Measurements from ENCODE around the gene HCN2.
A peak's percentile ranks its signal among the peaks of the same experiment; 100 is the strongest.
"Not testable (repeated sequence)": the region's sequence is repeated elsewhere in the genome, so short reads cannot be mapped to it uniquely, and the experiment has no call there.

Gene HCN2

GRCh38 chr19:585551-586110, 4.0 kb upstream of the HCN2 start:
- DNase-seq (ENCODE audit: low read depth): no peak

- peak; percentile 44 for DNase-seq (ENCODE audit: low read depth)
Observed at GRCh38 chr19:588093-588740, 1.5 kb upstream of the HCN2 start.

- no peak for DNase-seq (ENCODE audit: low read depth)
Observed at GRCh38 chr19:588741-589692, 664 bp upstream of the HCN2 start.

GRCh38 chr19:590396-590745, 690 bp downstream of the HCN2 start:
- DNase-seq (ENCODE audit: low read depth): no peak

- DNase-seq (ENCODE audit: low read depth): no peak
Observed at GRCh38 chr19:590750-591098, 1.0 kb downstream of the HCN2 start.

GRCh38 chr19:591099-591958, 1.6 kb downstream of the HCN2 start:
- DNase-seq (ENCODE audit: low read depth): no peak

GRCh38 chr19:592101-592500, 2.4 kb downstream of the HCN2 start:
- no peak for DNase-seq (ENCODE audit: low read depth)

- no peak for DNase-seq (ENCODE audit: low read depth)
Observed at GRCh38 chr19:593055-593454, 3.4 kb downstream of the HCN2 start.

- no peak for DNase-seq (ENCODE audit: low read depth)
Observed at GRCh38 chr19:593505-593904, 3.8 kb downstream of the HCN2 start.

- DNase-seq (ENCODE audit: low read depth): no peak
Observed at GRCh38 chr19:594265-594870, 4.7 kb downstream of the HCN2 start.

- no peak for DNase-seq (ENCODE audit: low read depth)
Observed at GRCh38 chr19:595326-596262, 5.9 kb downstream of the HCN2 start.

GRCh38 chr19:596263-596655, 6.6 kb downstream of the HCN2 start:
- no peak for DNase-seq (ENCODE audit: low read depth)

- DNase-seq (ENCODE audit: low read depth): no peak
Observed at GRCh38 chr19:597406-598315, 8.0 kb downstream of the HCN2 start.

GRCh38 chr19:601310-601709, 11.6 kb downstream of the HCN2 start:
- DNase-seq (ENCODE audit: low read depth): no peak

- no peak for DNase-seq (ENCODE audit: low read depth)
Observed at GRCh38 chr19:601790-602189, 12.1 kb downstream of the HCN2 start.

- no peak for DNase-seq (ENCODE audit: low read depth)
Observed at GRCh38 chr19:602391-603301, 13.0 kb downstream of the HCN2 start.

- not testable (repeated sequence) for DNase-seq (ENCODE audit: low read depth)
Observed at GRCh38 chr19:603302-603639, 13.6 kb downstream of the HCN2 start.

- DNase-seq (ENCODE audit: low read depth): not testable (repeated sequence)
Observed at GRCh38 chr19:603779-604178, 14.1 kb downstream of the HCN2 start.

- no peak for DNase-seq (ENCODE audit: low read depth)
Observed at GRCh38 chr19:604355-604754, 14.7 kb downstream of the HCN2 start.
